Hippocampal formation (tissue), 2 donors: ENCODE results near the gene CDH22.

Experiments
- DNase-seq, 2 donors: peaks; one replicate each; lab custom pipeline; 2025; lab: John Stamatoyannopoulos, UW

The CDH22 gene

GRCh38 chr20:46195264-46196036, 112.8 kb downstream of the CDH22 start:
- DNase-seq, result no peak

GRCh38 chr20:46194409-46194808, 113.9 kb downstream of the CDH22 start:
- no peak for DNase-seq

- no peak for DNase-seq
Measured at GRCh38 chr20:46192376-46192944, 115.8 kb downstream of the CDH22 start.

GRCh38 chr20:46191611-46192010, 116.7 kb downstream of the CDH22 start:
- DNase-seq, result no peak

GRCh38 chr20:46191168-46191540, 117.1 kb downstream of the CDH22 start:
- DNase-seq, result no peak

- no peak for DNase-seq
Measured at GRCh38 chr20:46190478-46191167, 117.7 kb downstream of the CDH22 start.

GRCh38 chr20:46188866-46189541, 119.3 kb downstream of the CDH22 start:
- DNase-seq, result no peak

GRCh38 chr20:46186210-46186609, 122.1 kb downstream of the CDH22 start:
- no peak for DNase-seq

- no peak for DNase-seq
Measured at GRCh38 chr20:46185353-46185752, 122.9 kb downstream of the CDH22 start.

- no peak for DNase-seq
Measured at GRCh38 chr20:46183768-46184167, 124.5 kb downstream of the CDH22 start.

GRCh38 chr20:46182276-46183200, 125.8 kb downstream of the CDH22 start:
- no peak for DNase-seq

- no peak for DNase-seq
Measured at GRCh38 chr20:46179862-46180261, 128.4 kb downstream of the CDH22 start.

- DNase-seq, result no peak
Measured at GRCh38 chr20:46178891-46179290, 129.4 kb downstream of the CDH22 start.

GRCh38 chr20:46177768-46178167, 130.5 kb downstream of the CDH22 start:
- DNase-seq, result no peak

GRCh38 chr20:46176739-46177378, 131.4 kb downstream of the CDH22 start:
- no peak for DNase-seq

GRCh38 chr20:46175127-46175494, 133.2 kb downstream of the CDH22 start:
- DNase-seq, result no peak

GRCh38 chr20:46174469-46175126, 133.7 kb downstream of the CDH22 start:
- DNase-seq, result peak in 1 of 2 donors; percentile 7

- DNase-seq, result no peak
Measured at GRCh38 chr20:46173652-46174468, 134.4 kb downstream of the CDH22 start.

- no peak for DNase-seq
Measured at GRCh38 chr20:46172961-46173536, 135.2 kb downstream of the CDH22 start.
